Measurements from ENCODE around the gene HEATR5A.

GRCh38 chr14:31340297-31341063, 79.9 kb downstream of the HEATR5A start:
- no peak for TF ChIP-seq NFE2L1 (CRISPR knock-in tag; IDR thresholded peaks at IDR 0.05; ENCODE audit: borderline replicate concordance)
- TF ChIP-seq CTCF (CRISPR knock-in tag; IDR thresholded peaks at IDR 0.05): no peak
- TF ChIP-seq THRA (CRISPR knock-in tag; IDR thresholded peaks at IDR 0.05; ENCODE audit: borderline replicate concordance): no peak
- TF ChIP-seq CHD2 (IDR thresholded peaks at IDR 0.05; ENCODE audit: low read depth, low read length): no peak
- TF ChIP-seq POLR2A (IDR thresholded peaks at IDR 0.05; ENCODE audit: insufficient read depth in 1 of 2, low read depth in 2 of 2, low read length in 2 of 2): no peak
- no peak for TF ChIP-seq ARNT2 (CRISPR knock-in tag; IDR thresholded peaks at IDR 0.05; ENCODE audit: low read depth)
- TF ChIP-seq ZNF703 (CRISPR knock-in tag; IDR thresholded peaks at IDR 0.05; ENCODE audit: borderline replicate concordance): no peak
- TF ChIP-seq REST (IDR thresholded peaks at IDR 0.05; ENCODE audit: borderline replicate concordance in 1 of 2, low read depth in 1 of 2, low read length in 2 of 2): no peak
- no peak for TF ChIP-seq MXD1 (CRISPR knock-in tag; IDR thresholded peaks at IDR 0.05)
- no peak for TF ChIP-seq KDM3A (CRISPR knock-in tag; IDR thresholded peaks at IDR 0.05; ENCODE audit: low read depth)
- TF ChIP-seq HCFC1 (IDR thresholded peaks at IDR 0.05; ENCODE audit: low read depth, low read length): no peak
